Endodermal cell (in vitro differentiated cells): ENCODE data around the gene TBCB. TPM values are rescaled to one million over a fixed set of nuclear protein-coding genes. Genes with fewer than 3 reads are reported as not detected.
A peak's percentile ranks its signal among the peaks of the same experiment; 100 is the strongest.

Experiments used
- DNase-seq: peaks from one replicate; pipeline ENCODE4 v3.0.0-alpha.2; 2017
- H3K27ac ChIP-seq: 2 replicates; pipeline ENCODE4 v1.5.1; 2013; ENCODE audit warnings: mild to moderate bottlenecking, low read depth, low read length, moderate library complexity
- H3K27me3 ChIP-seq: 2 replicates; pipeline ENCODE4 v1.6.1; 2013; ENCODE audit warnings: mild to moderate bottlenecking, low read length, moderate library complexity; ENCODE audit not compliant: insufficient read depth, control insufficient read depth, poor library complexity, severe bottlenecking
- H3K36me3 ChIP-seq: 2 replicates; pipeline ENCODE4 v1.7.0; 2013; ENCODE audit warnings: mild to moderate bottlenecking, low read length, moderate library complexity; ENCODE audit not compliant: control insufficient read depth, insufficient read depth
- H3K4me1 ChIP-seq: one replicate; pipeline ENCODE4 v1.7.0; 2013; ENCODE audit warnings: low read length; ENCODE audit not compliant: control insufficient read depth, insufficient read depth
- H3K4me3 ChIP-seq: 2 replicates; pipeline ENCODE4 v1.5.1; 2013; ENCODE audit warnings: mild to moderate bottlenecking, low read length, moderate library complexity
- H3K9ac ChIP-seq: 2 replicates; pipeline ENCODE4 v1.6.1; 2013; ENCODE audit warnings: mild to moderate bottlenecking, low read length, moderate library complexity; ENCODE audit not compliant: poor library complexity, severe bottlenecking; ENCODE audit errors: extremely low read depth
- H3K9me3 ChIP-seq: 2 replicates; pipeline ENCODE4 v1.6.1; 2013; ENCODE audit warnings: mild to moderate bottlenecking, low read length, moderate library complexity; ENCODE audit not compliant: control insufficient read depth
- H3K27ac Mint-ChIP-seq: 2 replicates; pipeline ENCODE4 v1.8.0; 2020; ENCODE audit warnings: mixed read lengths
- H3K27me3 Mint-ChIP-seq: 2 replicates; pipeline ENCODE4 v1.8.0; 2021; ENCODE audit warnings: mild to moderate bottlenecking, mixed read lengths; ENCODE audit not compliant: insufficient read depth
- H3K36me3 Mint-ChIP-seq: 2 replicates; pipeline ENCODE4 v1.8.0; 2020; ENCODE audit warnings: low read depth, mixed read lengths
- H3K4me1 Mint-ChIP-seq: 2 replicates; pipeline ENCODE4 v1.8.0; 2020; ENCODE audit warnings: mixed read lengths
- H3K4me3 Mint-ChIP-seq: 2 replicates; pipeline ENCODE4 v1.8.0; 2020; ENCODE audit warnings: mild to moderate bottlenecking, moderate library complexity, mixed read lengths
- H3K9me3 Mint-ChIP-seq: 2 replicates; pipeline ENCODE4 v1.8.0; 2020; ENCODE audit warnings: mild to moderate bottlenecking, mixed read lengths
- CTCF ChIP-seq: fragments of 200-600 bp; sonication (generic); conservative IDR thresholded peaks from 2 replicates; pipeline ENCODE4 v1.5.0; 2021; ENCODE audit warnings: antibody characterized with exemption, mild to moderate bottlenecking
- WGBS, 2 experiments: methylation state at CpG; one replicate each; pipeline versions ENCODE4 v1.1.5 to v1.1.7; 2013; ENCODE audit warnings: missing lambda C conversion rate in 2 of 2, mixed read lengths in 1 of 2; ENCODE audit not compliant: insufficient coverage in 1 of 2, insufficient read length in 1 of 2; 5-methylcytosine and 5-hydroxymethylcytosine counted together
- total RNA-seq, 2 donors: library from RNA; stranded (reverse); fragmentation: NEBNext Ultra II Directional in 1 of 2; extraction: Animal tissue kit (Norgen Biotek cat#: 25700) in 1 of 2; gene quantifications; 2 replicates in 1 of 2; 3 replicates in 1 of 2; pipeline ENCODE4 v1.2.1, GENCODE V29; 2021

Gene TBCB
- total RNA-seq, 2 donors from 2014 or later, result 189 to 194 TPM

- H3K27ac Mint-ChIP-seq, result no peak overlapping the region
- no peaks in the 10 kb centered on the region for H3K27me3 Mint-ChIP-seq
- Histone ChIP-seq H3K27me3 (no peaks in the 10 kb centered on the region), H3K36me3 (peaks cover 72% of the 10 kb centered on the region), H3K27ac (no peak overlapping the region), H3K9ac (no peak overlapping the region), H3K4me3 (no peak overlapping the region), H3K4me1 (no peaks in the 10 kb centered on the region), H3K9me3 (no peaks in the 10 kb centered on the region)
- DNase-seq, result no peak
- no peak overlapping the region for H3K4me3 Mint-ChIP-seq
- WGBS, 2 experiments, result 93 to 98% methylated on average over 6 of the region's 6 CpGs
- H3K36me3 Mint-ChIP-seq, result peaks cover 69% of the 10 kb centered on the region
- H3K9me3 Mint-ChIP-seq, result no peaks in the 10 kb centered on the region
- peaks cover 9% of the 10 kb centered on the region for H3K4me1 Mint-ChIP-seq
- TF ChIP-seq CTCF, result no peak
Observed at GRCh38 chr19:36144624-36145023, 29.4 kb downstream of the TBCB start.

DNA sequence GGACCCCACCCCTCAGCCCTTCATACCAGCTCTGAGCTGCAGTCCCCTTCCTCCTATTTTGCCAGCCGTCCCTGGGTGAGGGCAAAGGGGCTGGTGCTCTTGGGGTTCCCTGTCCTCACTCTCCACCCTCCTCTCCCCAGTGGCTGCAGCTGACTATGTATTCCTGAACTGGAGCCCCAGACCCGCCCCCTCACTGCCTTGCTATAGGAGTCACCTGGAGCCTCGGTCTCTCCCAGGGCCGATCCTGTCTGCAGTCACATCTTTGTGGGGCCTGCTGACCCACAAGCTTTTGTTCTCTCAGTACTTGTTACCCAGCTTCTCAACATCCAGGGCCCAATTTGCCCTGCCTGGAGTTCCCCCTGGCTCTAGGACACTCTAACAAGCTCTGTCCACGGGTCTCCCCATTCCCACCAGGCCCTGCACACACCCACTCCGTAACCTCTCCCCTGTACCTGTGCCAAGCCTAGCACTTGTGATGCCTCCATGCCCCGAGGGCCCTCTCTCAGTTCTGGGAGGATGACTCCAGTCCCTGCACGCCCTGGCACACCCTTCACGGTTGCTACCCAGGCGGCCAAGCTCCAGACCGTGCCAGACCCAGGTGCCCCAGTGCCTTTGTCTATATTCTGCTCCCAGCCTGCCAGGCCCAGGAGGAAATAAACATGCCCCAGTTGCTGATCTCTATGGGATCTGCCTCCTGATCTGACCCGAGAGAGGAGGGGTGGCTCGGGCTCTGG lies 34.6 kb downstream of the TBCB start:
- peaks cover 6% of the 10 kb centered on the region for H3K4me1 Mint-ChIP-seq
- no peaks in the 10 kb centered on the region for H3K9me3 ChIP-seq
- WGBS, 2 experiments, result 95 to 96% methylated on average over 8 to 13 of the region's 13 CpGs
- peak overlapping the region; percentile 86 for H3K27ac Mint-ChIP-seq
- no peaks in the 10 kb centered on the region for H3K9me3 Mint-ChIP-seq
- no peak overlapping the region for H3K4me3 Mint-ChIP-seq
- no peak overlapping the region for H3K27ac ChIP-seq
- H3K9ac ChIP-seq, result no peak overlapping the region
- DNase-seq, result no peak
- H3K36me3 Mint-ChIP-seq, result peaks cover 72% of the 10 kb centered on the region
- H3K36me3 ChIP-seq, result peaks cover 83% of the 10 kb centered on the region
- no peaks in the 10 kb centered on the region for H3K4me1 ChIP-seq
- no peaks in the 10 kb centered on the region for H3K27me3 ChIP-seq
- H3K27me3 Mint-ChIP-seq, result no peaks in the 10 kb centered on the region
- no peak for TF ChIP-seq CTCF
- H3K4me3 ChIP-seq, result no peak overlapping the region

- H3K9ac ChIP-seq, result no peak overlapping the region
- no peaks in the 10 kb centered on the region for H3K27me3 ChIP-seq
- peaks cover 75% of the 10 kb centered on the region for H3K36me3 ChIP-seq
- TF ChIP-seq CTCF, result no peak
- H3K4me1 Mint-ChIP-seq, result peaks cover 12% of the 10 kb centered on the region
- peaks cover 70% of the 10 kb centered on the region for H3K36me3 Mint-ChIP-seq
- DNase-seq, result no peak
- no peaks in the 10 kb centered on the region for H3K4me1 ChIP-seq
- H3K4me3 ChIP-seq, result no peak overlapping the region
- H3K9me3 Mint-ChIP-seq, result no peaks in the 10 kb centered on the region
- H3K9me3 ChIP-seq, result no peaks in the 10 kb centered on the region
- no peak overlapping the region for H3K27ac ChIP-seq
- 96 to 100% methylated on average over 2 to 5 of the region's 5 CpGs for WGBS, 2 experiments
- H3K27ac Mint-ChIP-seq, result peak overlapping the region; percentile 86
- H3K27me3 Mint-ChIP-seq, result no peaks in the 10 kb centered on the region
- no peak overlapping the region for H3K4me3 Mint-ChIP-seq
Observed at GRCh38 chr19:36150586-36150985, 35.3 kb downstream of the TBCB start.
